ENCODE data around the gene GRK3.
A peak's percentile ranks its signal among the peaks of the same experiment; 100 is the strongest.
"Not testable (repeated sequence)": the region's sequence is repeated elsewhere in the genome, so short reads cannot be mapped to it uniquely, and the experiment has no call there.

Gene GRK3
- 3.8 to 17.9 (median 8.5) reads per million in 9 experiments for total RNA-seq

GRCh38 chr22:25564320-25564978, at the start of gene GRK3:
TSS of gene GRK3 (plus strand) at chr22:25564675. CDS start at chr22:25565041, 366 bp downstream.
- ATAC-seq (replicated peaks) (peak; percentile 66), DNase-seq (peak; percentile 14 to 22 (median 21))
- Mint-ChIP-seq H3K27ac (peak within 1 kb of the TSS; percentile 75 to 84), H3K4me3 (peak within 1 kb of the TSS; percentile 92 to 93), H3K9me3 (no peaks in the 10 kb centered on the region), H3K36me3 (ENCODE audit: insufficient read depth) (peaks cover 3% of the 10 kb centered on the region), H3K4me1 (ENCODE audit: low read depth in 2 of 2) (peaks cover 14% of the 10 kb centered on the region in 2 donors), H3K27me3 (peaks cover 28 to 41% of the 10 kb centered on the region in 2 donors)

DNA sequence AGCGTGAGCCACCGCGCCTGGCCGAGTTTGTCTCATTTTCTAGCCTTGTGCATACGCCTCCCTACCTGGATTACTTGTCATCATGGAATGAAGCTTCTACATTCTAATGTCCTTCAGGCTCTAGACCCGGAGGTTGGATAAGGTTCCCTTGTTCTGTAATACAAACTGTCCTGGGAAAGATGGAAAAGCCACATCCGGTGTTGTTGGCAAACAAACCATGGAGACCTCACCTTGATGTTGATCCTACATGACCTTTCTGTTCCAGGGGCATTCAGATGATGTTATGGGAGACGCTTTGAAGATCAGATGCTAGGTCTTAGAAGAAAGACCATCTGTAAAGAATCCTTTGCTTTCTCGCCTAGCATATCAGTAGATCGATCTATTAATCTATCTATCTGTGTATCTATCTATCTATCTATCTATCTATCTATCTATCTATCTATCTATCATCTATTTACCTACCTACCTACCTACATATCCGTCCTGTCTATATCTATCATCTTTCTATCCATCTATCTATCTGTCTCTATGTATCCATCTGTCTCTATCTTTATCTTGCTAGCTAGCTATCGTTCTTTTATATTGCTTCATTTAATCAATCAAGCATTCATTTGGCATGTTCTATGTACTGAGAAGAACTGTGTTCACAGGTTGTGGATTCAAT, 46.3 kb upstream of the GRK3 start:
- DNase-seq, result no peak
- no peaks in the 10 kb centered on the region for H3K27me3 Mint-ChIP-seq
- no peak overlapping the region for H3K27ac Mint-ChIP-seq
- H3K36me3 Mint-ChIP-seq (ENCODE audit: insufficient read depth), result no peaks in the 10 kb centered on the region
- H3K4me1 Mint-ChIP-seq (ENCODE audit: low read depth in 2 of 2), result no peaks in the 10 kb centered on the region
- no peak for ATAC-seq (replicated peaks)
- no peak overlapping the region for H3K4me3 Mint-ChIP-seq
- H3K9me3 Mint-ChIP-seq, result peaks cover 0 to 3% of the 10 kb centered on the region in 2 donors

GRCh38 chr22:25525376-25525775, 39.1 kb upstream of the GRK3 start:
- H3K4me1 Mint-ChIP-seq (ENCODE audit: low read depth in 2 of 2), result no peaks in the 10 kb centered on the region
- no peak overlapping the region for H3K4me3 Mint-ChIP-seq
- peaks cover 7 to 16% of the 10 kb centered on the region in 2 donors for H3K9me3 Mint-ChIP-seq
- peaks cover 4 to 15% of the 10 kb centered on the region in 2 donors for H3K27me3 Mint-ChIP-seq
- H3K27ac Mint-ChIP-seq, result no peak overlapping the region
- no peaks in the 10 kb centered on the region for H3K36me3 Mint-ChIP-seq (ENCODE audit: insufficient read depth)
- DNase-seq (no peak), ATAC-seq (replicated peaks) (no peak)

- DNase-seq; H3K27ac Mint-ChIP-seq; H3K4me1 Mint-ChIP-seq (ENCODE audit: low read depth in 2 of 2); H3K36me3 Mint-ChIP-seq (ENCODE audit: insufficient read depth); H3K4me3 Mint-ChIP-seq; ATAC-seq (replicated peaks): not testable (repeated sequence)
- Mint-ChIP-seq H3K9me3 (peaks cover 7 to 16% of the 10 kb centered on the region in 2 donors), H3K27me3 (peaks cover 4 to 15% of the 10 kb centered on the region in 2 donors)
These were observed 38.5 kb upstream of the GRK3 start for GRCh38 chr22:25525804-25526584.

GRCh38 chr22:25527016-25527415, 37.5 kb upstream of the GRK3 start:
- ATAC-seq (replicated peaks); H3K27ac Mint-ChIP-seq; H3K4me1 Mint-ChIP-seq (ENCODE audit: low read depth in 2 of 2); H3K36me3 Mint-ChIP-seq (ENCODE audit: insufficient read depth); DNase-seq; H3K4me3 Mint-ChIP-seq: not testable (repeated sequence)
- peaks cover 4 to 16% of the 10 kb centered on the region in 2 donors for H3K9me3 Mint-ChIP-seq
- H3K27me3 Mint-ChIP-seq, result peaks cover 10 to 24% of the 10 kb centered on the region in 2 donors

DNA sequence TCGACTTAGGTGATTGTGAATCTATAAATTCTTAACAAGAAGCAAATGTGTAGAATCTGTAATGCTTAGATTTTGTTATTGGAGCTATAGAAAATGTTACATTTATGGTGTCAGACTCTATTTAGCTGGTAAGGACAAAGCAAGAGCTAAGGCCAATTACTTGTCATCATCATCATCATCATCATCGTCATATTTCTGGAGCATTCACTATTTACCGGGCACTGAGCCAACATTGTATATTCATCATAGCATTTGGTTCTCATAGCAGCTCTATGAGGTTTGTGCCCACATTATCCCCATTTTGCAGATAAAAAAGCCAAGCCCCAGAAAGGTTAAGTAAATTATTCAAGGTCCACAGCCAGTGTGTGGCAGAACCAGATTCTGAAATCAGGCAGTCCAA, 36.4 kb upstream of the GRK3 start:
- not testable (repeated sequence) for H3K36me3 Mint-ChIP-seq (ENCODE audit: insufficient read depth); DNase-seq; ATAC-seq (replicated peaks); H3K27ac Mint-ChIP-seq; H3K4me3 Mint-ChIP-seq; H3K4me1 Mint-ChIP-seq (ENCODE audit: low read depth in 2 of 2)
- H3K27me3 Mint-ChIP-seq, result peaks cover 10 to 24% of the 10 kb centered on the region in 2 donors
- H3K9me3 Mint-ChIP-seq, result peaks cover 4 to 16% of the 10 kb centered on the region in 2 donors

DNA sequence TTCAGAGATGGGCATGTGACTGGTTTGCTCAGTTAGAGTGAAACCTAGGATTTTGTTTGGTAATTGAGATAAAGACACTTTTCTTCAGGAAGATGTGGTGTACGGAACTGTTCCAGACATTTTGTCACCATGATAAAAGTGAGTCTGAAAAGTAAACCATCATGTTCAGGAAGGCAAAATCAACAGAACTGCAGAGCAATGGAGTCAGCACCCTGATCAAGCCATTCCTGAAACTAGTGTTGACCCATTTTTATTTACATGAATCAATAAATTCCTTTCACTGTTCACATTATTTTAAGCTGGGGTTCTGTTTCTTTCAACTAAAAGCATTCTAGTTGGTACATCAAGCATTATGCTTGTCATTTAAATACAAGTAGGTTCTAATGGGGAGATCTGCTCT, 35.4 kb upstream of the GRK3 start:
- not testable (repeated sequence) for H3K27ac Mint-ChIP-seq; H3K4me3 Mint-ChIP-seq; DNase-seq; H3K4me1 Mint-ChIP-seq (ENCODE audit: low read depth in 2 of 2); ATAC-seq (replicated peaks); H3K36me3 Mint-ChIP-seq (ENCODE audit: insufficient read depth)
- Mint-ChIP-seq H3K27me3 (peaks cover 10 to 25% of the 10 kb centered on the region in 2 donors), H3K9me3 (peaks cover 4 to 16% of the 10 kb centered on the region in 2 donors)

GRCh38 chr22:25529541-25530137, 34.8 kb upstream of the GRK3 start:
- ATAC-seq (replicated peaks); H3K36me3 Mint-ChIP-seq (ENCODE audit: insufficient read depth); H3K4me3 Mint-ChIP-seq; H3K4me1 Mint-ChIP-seq (ENCODE audit: low read depth in 2 of 2); DNase-seq; H3K27ac Mint-ChIP-seq: not testable (repeated sequence)
- H3K27me3 Mint-ChIP-seq, result peaks cover 10 to 31% of the 10 kb centered on the region in 2 donors
- peaks cover 4 to 12% of the 10 kb centered on the region in 2 donors for H3K9me3 Mint-ChIP-seq

DNA sequence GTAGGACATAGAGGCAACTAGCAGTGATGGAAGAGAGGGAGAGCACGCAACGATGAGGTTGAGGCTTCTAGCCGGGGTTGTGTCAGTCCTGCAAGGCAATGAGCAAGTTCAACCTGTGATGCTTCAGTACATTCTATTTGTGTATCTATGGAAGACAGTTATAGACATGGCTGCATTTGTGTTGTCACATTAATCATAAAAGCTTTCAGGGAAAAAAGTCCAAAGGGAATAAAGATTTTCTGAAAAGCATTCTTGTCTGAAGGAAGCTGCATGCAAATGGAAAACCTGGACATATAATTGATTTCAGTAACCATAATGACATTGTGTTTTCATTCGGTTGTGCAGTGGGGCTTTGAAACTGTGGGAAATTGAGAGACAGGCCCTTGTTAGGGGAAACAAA, 32.8 kb upstream of the GRK3 start:
- H3K9me3 Mint-ChIP-seq; DNase-seq; ATAC-seq (replicated peaks); H3K4me3 Mint-ChIP-seq; H3K27ac Mint-ChIP-seq; H3K36me3 Mint-ChIP-seq (ENCODE audit: insufficient read depth); H3K4me1 Mint-ChIP-seq (ENCODE audit: low read depth in 2 of 2): not testable (repeated sequence)
- peaks cover 10 to 37% of the 10 kb centered on the region in 2 donors for H3K27me3 Mint-ChIP-seq

GRCh38 chr22:25534724-25535123, 29.8 kb upstream of the GRK3 start:
- H3K36me3 Mint-ChIP-seq (ENCODE audit: insufficient read depth), result no peaks in the 10 kb centered on the region
- ATAC-seq (replicated peaks) (no peak), DNase-seq (no peak)
- H3K4me1 Mint-ChIP-seq (ENCODE audit: low read depth in 2 of 2), result no peaks in the 10 kb centered on the region
- no peak overlapping the region for H3K27ac Mint-ChIP-seq
- no peak overlapping the region for H3K4me3 Mint-ChIP-seq
- peaks cover 0 to 2% of the 10 kb centered on the region in 2 donors for H3K9me3 Mint-ChIP-seq
- H3K27me3 Mint-ChIP-seq, result peaks cover 12 to 37% of the 10 kb centered on the region in 2 donors

DNA sequence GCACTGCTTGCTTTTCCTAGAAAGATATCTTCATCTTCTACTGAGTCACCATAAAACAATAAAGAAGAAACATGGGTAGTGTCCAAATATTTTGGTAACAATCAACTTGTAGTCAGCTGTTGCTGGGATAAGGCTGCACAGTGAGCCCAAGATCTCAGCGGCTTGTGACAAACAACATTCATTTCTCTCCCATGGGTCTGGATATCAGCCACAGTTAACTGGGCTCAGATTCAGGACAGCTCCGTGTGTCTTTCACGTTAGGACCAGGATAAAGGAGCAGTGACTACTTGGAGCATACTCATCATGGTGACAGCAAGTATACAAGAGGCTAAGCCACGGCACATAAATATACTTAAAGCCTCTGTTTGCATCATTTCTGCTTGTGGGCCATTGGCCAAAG, 27.9 kb upstream of the GRK3 start:
- Mint-ChIP-seq H3K36me3 (ENCODE audit: insufficient read depth) (no peaks in the 10 kb centered on the region), H3K27ac (no peak overlapping the region), H3K4me1 (ENCODE audit: low read depth in 2 of 2) (no peaks in the 10 kb centered on the region), H3K9me3 (peaks cover 0 to 2% of the 10 kb centered on the region in 2 donors), H3K4me3 (no peak overlapping the region), H3K27me3 (peaks cover 6 to 40% of the 10 kb centered on the region in 2 donors)
- no peak for ATAC-seq (replicated peaks)
- no peak for DNase-seq

GRCh38 chr22:25540166-25540907, 24.1 kb upstream of the GRK3 start:
- no peak for DNase-seq
- Mint-ChIP-seq H3K36me3 (ENCODE audit: insufficient read depth) (no peaks in the 10 kb centered on the region), H3K27ac (no peak overlapping the region), H3K27me3 (peaks cover 14 to 36% of the 10 kb centered on the region in 2 donors), H3K9me3 (peaks cover 0 to 2% of the 10 kb centered on the region in 2 donors), H3K4me1 (ENCODE audit: low read depth in 2 of 2) (no peaks in the 10 kb centered on the region), H3K4me3 (no peak overlapping the region)
- no peak for ATAC-seq (replicated peaks)

Data from effector memory CD8-positive, alpha-beta T cell (primary cell).